GM21619 (cell line): ENCODE data around the gene WNT9A.

ENCODE experiments used
- ATAC-seq: cut with Tn5 transposase; IDR thresholded peaks from one replicate; pipeline ENCODE4 v1.9.1; 2021; ENCODE audit not compliant: unreplicated experiment

WNT9A gene

GRCh38 chr1:227900571-227901051 lies 47.1 kb downstream of the WNT9A start:
- ATAC-seq, result no peak

GRCh38 chr1:227899820-227900449 lies 47.8 kb downstream of the WNT9A start:
- ATAC-seq, result no peak

GRCh38 chr1:227899141-227899819 lies 48.5 kb downstream of the WNT9A start:
- no peak for ATAC-seq

GRCh38 chr1:227898502-227899140 lies 49.1 kb downstream of the WNT9A start:
- no peak for ATAC-seq

GRCh38 chr1:227897704-227898438 lies 49.9 kb downstream of the WNT9A start:
- ATAC-seq, result no peak

- no peak for ATAC-seq
Observed at GRCh38 chr1:227896710-227897655, 50.7 kb downstream of the WNT9A start.

- no peak for ATAC-seq
Observed at GRCh38 chr1:227895828-227896685, 51.7 kb downstream of the WNT9A start.

GRCh38 chr1:227894831-227895451 lies 52.8 kb downstream of the WNT9A start:
- ATAC-seq, result no peak

- no peak for ATAC-seq
Observed at GRCh38 chr1:227893949-227894721, 53.6 kb downstream of the WNT9A start.

GRCh38 chr1:227893300-227893948 lies 54.3 kb downstream of the WNT9A start:
- ATAC-seq, result no peak

GRCh38 chr1:227892489-227893299 lies 55.0 kb downstream of the WNT9A start:
- ATAC-seq, result no peak

- no peak for ATAC-seq
Observed at GRCh38 chr1:227891955-227892488, 55.7 kb downstream of the WNT9A start.

GRCh38 chr1:227891223-227891954 lies 56.3 kb downstream of the WNT9A start:
- no peak for ATAC-seq

- no peak for ATAC-seq
Observed at GRCh38 chr1:227890451-227891222, 57.1 kb downstream of the WNT9A start.

- no peak for ATAC-seq
Observed at GRCh38 chr1:227889863-227890405, 57.8 kb downstream of the WNT9A start.
